Astrocyte (in vitro differentiated cells and primary cell): Measurements from ENCODE around the gene GSX2. TPM values are rescaled to one million over a fixed set of nuclear protein-coding genes. Genes with fewer than 3 reads are reported as not detected.

Experiments
- DNase-seq: peaks from one replicate; pipeline ENCODE4 v3.0.0-alpha.2; 2010; ENCODE audit warnings: low read depth
- FAIRE-seq: peaks from 2 replicates; lab custom pipeline; 2011; peaks lifted over from hg19 to GRCh38; lab: Jason Lieb, UNC
- H2AFZ ChIP-seq: 2 replicates; pipeline ENCODE4 v1.6.0; 2012; ENCODE audit warnings: low read depth, low read length, inconsistent platforms
- H3K27ac ChIP-seq: 2 replicates; pipeline ENCODE4 v1.5.1; 2011; ENCODE audit warnings: low read depth, low read length, inconsistent platforms
- H3K27me3 ChIP-seq: 2 replicates; pipeline ENCODE4 v1.6.0; 2011; ENCODE audit warnings: low read length, inconsistent platforms; ENCODE audit not compliant: insufficient read depth
- H3K36me3 ChIP-seq: 2 replicates; pipeline ENCODE4 v1.5.1; 2011; ENCODE audit warnings: low read length, inconsistent platforms; ENCODE audit not compliant: insufficient read depth
- H3K4me1 ChIP-seq: 2 replicates; pipeline ENCODE4 v1.5.1; 2011; ENCODE audit warnings: low read length, inconsistent platforms; ENCODE audit not compliant: insufficient read depth
- H3K4me2 ChIP-seq: 2 replicates; pipeline ENCODE4 v1.6.0; 2012; ENCODE audit warnings: low read length, inconsistent platforms
- H3K4me3 ChIP-seq: 2 replicates; pipeline ENCODE4 v1.5.1; 2011; ENCODE audit warnings: low read depth, mild to moderate bottlenecking, low read length, inconsistent platforms; ENCODE audit not compliant: insufficient read depth
- H3K79me2 ChIP-seq: 2 replicates; pipeline ENCODE4 v1.6.0; 2012; ENCODE audit warnings: mild to moderate bottlenecking, low read length, inconsistent platforms; ENCODE audit not compliant: insufficient read depth
- H3K9ac ChIP-seq: 2 replicates; pipeline ENCODE4 v1.6.0; 2012; ENCODE audit warnings: mild to moderate bottlenecking, low read length, inconsistent platforms
- H3K9me3 ChIP-seq: 2 replicates; pipeline ENCODE4 v1.5.1; 2012; ENCODE audit warnings: low read depth, mild to moderate bottlenecking, low read length, inconsistent platforms; ENCODE audit not compliant: insufficient read depth
- H4K20me1 ChIP-seq: 2 replicates; pipeline ENCODE4 v1.6.0; 2012; ENCODE audit warnings: low read length, inconsistent platforms; ENCODE audit not compliant: insufficient read depth
- H3K27ac Mint-ChIP-seq: one replicate; pipeline ENCODE4 v1.8.0; 2021; ENCODE audit warnings: mild to moderate bottlenecking, mixed read lengths; ENCODE audit not compliant: unreplicated experiment
- H3K27me3 Mint-ChIP-seq: one replicate; pipeline ENCODE4 v1.8.0; 2021; ENCODE audit warnings: low read depth, mixed read lengths; ENCODE audit not compliant: unreplicated experiment
- H3K36me3 Mint-ChIP-seq: one replicate; pipeline ENCODE4 v1.8.0; 2021; ENCODE audit warnings: low read depth, mixed read lengths; ENCODE audit not compliant: unreplicated experiment
- H3K4me1 Mint-ChIP-seq: one replicate; pipeline ENCODE4 v1.8.0; 2021; ENCODE audit warnings: low read depth, mixed read lengths; ENCODE audit not compliant: unreplicated experiment
- H3K4me3 Mint-ChIP-seq: one replicate; pipeline ENCODE4 v1.8.0; 2021; ENCODE audit warnings: mild to moderate bottlenecking, moderate library complexity, mixed read lengths; ENCODE audit not compliant: unreplicated experiment
- H3K9me3 Mint-ChIP-seq: one replicate; pipeline ENCODE4 v1.8.0; 2021; ENCODE audit warnings: mild to moderate bottlenecking, mixed read lengths; ENCODE audit not compliant: unreplicated experiment
- EZH2 ChIP-seq: IDR thresholded peaks from 2 replicates; pipeline ENCODE4 v1.6.1; 2012; ENCODE audit warnings: mild to moderate bottlenecking, low read length, inconsistent platforms; ENCODE audit not compliant: insufficient read depth
- total RNA-seq: library from RNA; stranded (reverse); gene quantifications from 2 replicates; pipeline ENCODE4 v1.2.1, GENCODE V29; 2021
- TF ChIP-seq, protein P1 (sequence below): IDR thresholded peaks from 2 replicates; pipeline ENCODE4 v1.5.1; 2011; ENCODE audit warnings: low read depth, mild to moderate bottlenecking, inconsistent platforms, low read length, moderate library complexity; ENCODE audit not compliant: insufficient read depth

Gene GSX2
- total RNA-seq, 1 donor from 2014 or later: 1.7 TPM

DNA sequence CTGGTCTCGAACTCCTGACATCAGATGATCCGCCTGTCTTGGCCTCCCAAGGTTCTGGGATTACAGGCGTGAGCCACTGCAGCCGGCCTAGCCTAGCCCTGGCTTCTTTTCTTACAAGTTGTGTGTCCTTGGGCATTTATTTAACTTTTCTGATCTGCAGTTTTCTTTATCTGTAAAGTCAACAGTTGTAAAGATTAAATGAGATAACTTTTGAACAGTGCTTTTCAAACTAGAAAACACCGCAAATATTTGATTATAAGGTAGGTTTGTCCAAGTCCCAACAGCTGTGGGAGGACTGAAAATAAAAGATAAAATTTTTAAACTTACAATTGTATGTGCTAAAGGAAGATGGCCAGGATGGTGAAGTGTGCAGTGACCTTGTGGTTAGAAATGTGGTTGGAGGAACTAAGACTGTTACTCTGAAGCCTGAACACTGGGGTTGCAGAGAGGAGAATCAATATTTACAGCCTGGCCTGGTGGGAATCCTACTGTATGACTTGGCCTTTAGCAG is 44.8 kb downstream of the GSX2 start:
- H2AFZ ChIP-seq: no peak overlapping the region
- no peaks in the 10 kb centered on the region for H4K20me1 ChIP-seq
- H3K9me3 ChIP-seq: peaks cover 5% of the 10 kb centered on the region
- Mint-ChIP-seq H3K36me3 (no peaks in the 10 kb centered on the region), H3K27me3 (peaks cover 1% of the 10 kb centered on the region), H3K27ac (no peak overlapping the region), H3K9me3 (peaks cover 5% of the 10 kb centered on the region), H3K4me3 (no peak overlapping the region), H3K4me1 (peaks cover 9% of the 10 kb centered on the region)
- H3K4me3 ChIP-seq: no peak overlapping the region
- H3K4me1 ChIP-seq: no peaks in the 10 kb centered on the region
- no peaks in the 10 kb centered on the region for H3K36me3 ChIP-seq
- no peak overlapping the region for H3K4me2 ChIP-seq
- H3K79me2 ChIP-seq: no peaks in the 10 kb centered on the region
- H3K9ac ChIP-seq: no peak overlapping the region
- no peak for TF ChIP-seq EZH2
- TF ChIP-seq, protein P1, sequence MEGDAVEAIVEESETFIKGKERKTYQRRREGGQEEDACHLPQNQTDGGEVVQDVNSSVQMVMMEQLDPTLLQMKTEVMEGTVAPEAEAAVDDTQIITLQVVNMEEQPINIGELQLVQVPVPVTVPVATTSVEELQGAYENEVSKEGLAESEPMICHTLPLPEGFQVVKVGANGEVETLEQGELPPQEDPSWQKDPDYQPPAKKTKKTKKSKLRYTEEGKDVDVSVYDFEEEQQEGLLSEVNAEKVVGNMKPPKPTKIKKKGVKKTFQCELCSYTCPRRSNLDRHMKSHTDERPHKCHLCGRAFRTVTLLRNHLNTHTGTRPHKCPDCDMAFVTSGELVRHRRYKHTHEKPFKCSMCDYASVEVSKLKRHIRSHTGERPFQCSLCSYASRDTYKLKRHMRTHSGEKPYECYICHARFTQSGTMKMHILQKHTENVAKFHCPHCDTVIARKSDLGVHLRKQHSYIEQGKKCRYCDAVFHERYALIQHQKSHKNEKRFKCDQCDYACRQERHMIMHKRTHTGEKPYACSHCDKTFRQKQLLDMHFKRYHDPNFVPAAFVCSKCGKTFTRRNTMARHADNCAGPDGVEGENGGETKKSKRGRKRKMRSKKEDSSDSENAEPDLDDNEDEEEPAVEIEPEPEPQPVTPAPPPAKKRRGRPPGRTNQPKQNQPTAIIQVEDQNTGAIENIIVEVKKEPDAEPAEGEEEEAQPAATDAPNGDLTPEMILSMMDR: no peak
- H3K27ac ChIP-seq: no peak overlapping the region
- FAIRE-seq (peak; percentile 20), DNase-seq (peak; percentile 72)
- H3K27me3 ChIP-seq: no peaks in the 10 kb centered on the region

DNA sequence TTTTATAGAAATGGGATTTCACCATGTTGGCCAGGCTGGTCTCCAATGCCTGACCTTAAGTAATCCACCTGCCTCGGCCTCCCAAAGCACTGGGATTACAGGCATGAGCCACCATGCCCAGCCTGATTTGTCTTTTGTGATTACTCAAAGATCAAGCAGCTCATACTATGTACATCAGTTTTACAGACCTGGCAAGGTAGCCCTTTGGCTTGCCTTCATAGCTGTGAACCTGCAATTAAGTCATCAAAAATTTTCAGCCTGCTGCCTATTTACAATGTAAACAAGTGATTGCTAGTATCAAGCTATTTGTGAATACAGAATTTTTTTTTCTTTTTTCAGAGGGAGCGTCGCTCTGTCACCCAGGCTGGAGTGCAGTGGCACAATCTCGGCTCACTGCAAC is 46.2 kb downstream of the GSX2 start:
- H3K27ac Mint-ChIP-seq: no peak overlapping the region
- Histone ChIP-seq H3K4me2 (no peak overlapping the region), H3K36me3 (no peaks in the 10 kb centered on the region), H2AFZ (no peak overlapping the region), H4K20me1 (no peaks in the 10 kb centered on the region), H3K79me2 (no peaks in the 10 kb centered on the region), H3K9me3 (peaks cover 6% of the 10 kb centered on the region), H3K4me3 (no peak overlapping the region), H3K27ac (no peak overlapping the region), H3K27me3 (no peaks in the 10 kb centered on the region), H3K9ac (no peak overlapping the region), H3K4me1 (no peaks in the 10 kb centered on the region)
- H3K27me3 Mint-ChIP-seq: peaks cover 4% of the 10 kb centered on the region
- DNase-seq (no peak), FAIRE-seq (no peak)
- peaks cover 9% of the 10 kb centered on the region for H3K4me1 Mint-ChIP-seq
- peaks cover 7% of the 10 kb centered on the region for H3K9me3 Mint-ChIP-seq
- TF ChIP-seq EZH2: no peak
- TF ChIP-seq, protein P1: no peak
- no peak overlapping the region for H3K4me3 Mint-ChIP-seq
- H3K36me3 Mint-ChIP-seq: no peaks in the 10 kb centered on the region

DNA sequence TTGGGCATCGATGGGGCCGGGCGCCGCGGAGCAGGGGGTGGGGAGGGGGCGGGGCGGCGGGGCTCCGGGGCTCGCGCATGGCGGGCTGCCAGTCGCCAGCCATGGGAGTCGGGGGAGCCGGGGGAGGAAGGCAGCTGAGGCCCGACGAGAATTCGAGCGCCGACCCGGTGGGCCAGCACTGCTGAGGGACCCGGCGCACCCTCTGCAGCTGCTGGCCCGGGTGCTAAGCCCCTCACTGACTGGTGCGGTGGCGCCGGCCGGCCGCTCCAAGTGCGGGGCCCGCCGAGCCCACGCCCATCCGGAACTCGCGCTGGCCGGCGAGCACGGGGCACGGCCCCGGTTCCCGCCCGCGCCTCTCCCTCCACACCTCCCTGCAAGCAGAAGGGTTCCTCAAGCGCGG is 49.4 kb downstream of the GSX2 start:
- Mint-ChIP-seq H3K27me3 (peaks cover 8% of the 10 kb centered on the region), H3K4me3 (no peak overlapping the region), H3K4me1 (peaks cover 26% of the 10 kb centered on the region), H3K36me3 (no peaks in the 10 kb centered on the region), H3K27ac (no peak overlapping the region), H3K9me3 (peaks cover 7% of the 10 kb centered on the region)
- Histone ChIP-seq H3K27ac (no peak overlapping the region), H3K36me3 (no peaks in the 10 kb centered on the region), H3K9ac (no peak overlapping the region), H3K4me3 (no peak overlapping the region), H3K4me2 (no peak overlapping the region), H3K4me1 (peaks cover 8% of the 10 kb centered on the region), H2AFZ (no peak overlapping the region), H3K27me3 (no peaks in the 10 kb centered on the region), H3K79me2 (no peaks in the 10 kb centered on the region), H4K20me1 (no peaks in the 10 kb centered on the region), H3K9me3 (peaks cover 6% of the 10 kb centered on the region)
- TF ChIP-seq EZH2: no peak
- TF ChIP-seq, protein P1: no peak
- DNase-seq (no peak), FAIRE-seq (no peak)
